ENCODE data around the gene MDM4. TPM values are rescaled to one million over a fixed set of nuclear protein-coding genes. Genes with fewer than 3 reads are reported as not detected.

MDM4 gene
- total RNA-seq, 1 experiment from 2014 or later: 56.5 TPM

DNA sequence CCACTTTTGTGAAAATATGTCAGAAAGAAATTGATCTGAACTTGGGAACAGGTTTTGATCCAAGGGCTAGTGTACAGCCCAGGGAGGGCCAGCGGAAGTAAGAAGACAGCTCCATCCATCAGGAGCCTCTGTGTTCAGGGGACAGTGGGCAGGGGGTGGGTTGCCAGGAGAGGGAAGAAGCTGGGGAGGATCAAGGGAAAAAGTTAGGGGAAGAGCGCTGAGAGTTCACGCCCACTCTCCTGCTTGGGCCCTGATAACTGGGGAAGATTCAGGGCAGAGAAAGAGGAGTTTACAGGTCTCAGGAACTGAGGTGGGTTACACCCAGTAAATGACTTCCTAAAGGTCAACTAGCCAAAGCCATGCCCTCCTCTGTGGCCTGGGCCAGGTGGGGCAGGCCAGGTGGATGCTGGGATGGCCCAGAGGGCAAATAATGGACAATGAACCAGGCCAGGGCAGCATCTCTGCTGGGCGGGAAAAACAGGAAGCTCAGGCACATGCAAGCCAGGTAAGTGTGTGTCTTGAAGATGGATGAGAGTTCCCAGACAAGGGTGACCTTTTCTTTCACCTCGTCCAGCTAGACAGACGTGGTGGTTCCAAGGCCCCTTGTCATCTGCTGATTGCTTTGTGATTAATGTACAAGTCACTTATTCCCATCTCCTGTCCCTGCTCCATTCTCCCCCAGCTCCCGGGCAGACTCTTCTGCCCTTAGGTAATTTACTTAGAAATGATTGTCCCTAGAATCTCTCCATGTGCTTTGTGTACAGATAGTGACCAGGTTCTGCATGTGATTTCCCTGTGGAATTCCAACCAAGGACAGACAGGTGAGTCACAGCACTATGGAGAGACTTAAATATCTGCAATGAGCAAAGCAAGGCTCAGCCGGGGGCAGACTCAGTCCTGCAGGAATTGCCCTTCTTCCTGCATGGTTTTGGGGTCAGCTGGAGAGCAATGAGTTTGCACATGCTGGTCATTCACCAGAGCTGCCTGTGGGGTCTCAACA is 57.0 kb downstream of the MDM4 start:
- peak; percentile 13 to 43 for DNase-seq
- TF ChIP-seq, protein P1, sequence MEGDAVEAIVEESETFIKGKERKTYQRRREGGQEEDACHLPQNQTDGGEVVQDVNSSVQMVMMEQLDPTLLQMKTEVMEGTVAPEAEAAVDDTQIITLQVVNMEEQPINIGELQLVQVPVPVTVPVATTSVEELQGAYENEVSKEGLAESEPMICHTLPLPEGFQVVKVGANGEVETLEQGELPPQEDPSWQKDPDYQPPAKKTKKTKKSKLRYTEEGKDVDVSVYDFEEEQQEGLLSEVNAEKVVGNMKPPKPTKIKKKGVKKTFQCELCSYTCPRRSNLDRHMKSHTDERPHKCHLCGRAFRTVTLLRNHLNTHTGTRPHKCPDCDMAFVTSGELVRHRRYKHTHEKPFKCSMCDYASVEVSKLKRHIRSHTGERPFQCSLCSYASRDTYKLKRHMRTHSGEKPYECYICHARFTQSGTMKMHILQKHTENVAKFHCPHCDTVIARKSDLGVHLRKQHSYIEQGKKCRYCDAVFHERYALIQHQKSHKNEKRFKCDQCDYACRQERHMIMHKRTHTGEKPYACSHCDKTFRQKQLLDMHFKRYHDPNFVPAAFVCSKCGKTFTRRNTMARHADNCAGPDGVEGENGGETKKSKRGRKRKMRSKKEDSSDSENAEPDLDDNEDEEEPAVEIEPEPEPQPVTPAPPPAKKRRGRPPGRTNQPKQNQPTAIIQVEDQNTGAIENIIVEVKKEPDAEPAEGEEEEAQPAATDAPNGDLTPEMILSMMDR (IDR thresholded peaks at IDR 0.05; ENCODE audit: insufficient read depth in 1 of 2, low read depth in 1 of 2, low read length in 1 of 2, severe bottlenecking in 1 of 2, unreplicated experiment in 1 of 2): no peak
- no peaks in the 10 kb centered on the region for H3K27me3 ChIP-seq (replicated peaks; ENCODE audit: control insufficient read depth, insufficient read depth, low read length)
- Mint-ChIP-seq H3K27ac (ENCODE audit: unreplicated experiment) (peak overlapping the region; percentile 27), H3K36me3 (ENCODE audit: insufficient read depth, unreplicated experiment) (no peaks in the 10 kb centered on the region), H3K9me3 (ENCODE audit: unreplicated experiment) (no peaks in the 10 kb centered on the region), H3K27me3 (ENCODE audit: insufficient read depth, unreplicated experiment) (no peaks in the 10 kb centered on the region), H3K4me1 (ENCODE audit: low read depth, unreplicated experiment) (peaks cover 18% of the 10 kb centered on the region), H3K4me3 (ENCODE audit: unreplicated experiment) (no peak overlapping the region)
- BruUV-seq (replicated peaks): no TSS peak
- intact Hi-C loops (cut with micrococcal nuclease; ENCODE audit: unreplicated experiment): no loop called here
- ChIA-PET POLR2A (interaction anchor here (0.5 kb wide), 1 partner anchor 34 kb away, joined by 5 read pairs; no protein-coding TSS in a partner anchor), CTCF (interaction anchor here (1.0 to 1.4 kb wide), 2 partner anchors 8 to 36 kb away, joined by 3 to 5 read pairs; no protein-coding TSS in a partner anchor)
- no peaks in the 10 kb centered on the region for H3K36me3 ChIP-seq (ENCODE audit: control insufficient read depth, insufficient read depth, low read length)
- peaks cover 25% of the 10 kb centered on the region for H3K4me1 ChIP-seq
- no peak overlapping the region for H3K4me3 ChIP-seq (ENCODE audit: low read depth, low read length)
- no peaks in the 10 kb centered on the region for H3K9me3 ChIP-seq

DNA sequence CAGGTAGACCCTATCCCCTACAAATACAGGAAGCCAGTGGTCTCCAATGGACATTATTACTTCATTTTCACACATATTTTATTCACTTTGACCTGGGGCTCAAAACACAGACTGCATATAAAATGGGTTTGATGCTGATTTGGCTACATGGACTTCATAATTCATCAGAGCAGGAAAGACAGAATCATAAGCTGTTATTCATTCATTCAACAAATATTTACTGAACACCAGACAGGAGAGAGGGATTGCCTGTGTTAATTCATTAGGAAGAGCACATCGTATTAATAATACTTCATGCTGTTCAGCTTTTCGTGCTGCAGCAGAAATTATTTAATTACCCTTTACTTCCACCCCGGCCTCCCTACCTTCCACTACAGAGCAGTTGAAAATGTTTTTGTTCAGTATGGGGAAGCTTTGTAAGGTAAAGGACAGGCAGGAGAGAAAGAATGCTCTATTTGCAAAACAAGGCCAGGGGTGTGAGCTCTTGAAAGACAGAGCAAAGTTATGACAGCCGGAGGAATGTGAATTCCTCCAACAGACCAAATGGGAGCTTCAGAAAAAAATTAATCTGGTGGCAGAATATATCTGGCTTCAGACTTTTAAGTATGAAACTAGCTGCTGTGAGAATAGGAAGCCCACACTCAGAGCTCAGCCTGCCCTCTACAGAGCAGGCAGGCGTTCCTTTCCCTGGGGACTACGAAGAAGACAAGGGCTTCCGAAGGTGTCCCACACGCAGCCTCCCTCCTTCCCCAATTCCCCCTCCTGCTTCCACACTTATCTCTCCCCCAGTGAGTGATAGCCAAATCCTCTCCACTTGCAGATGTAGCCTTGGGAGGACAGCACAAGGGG is 58.0 kb downstream of the MDM4 start:
- H3K27me3 Mint-ChIP-seq (ENCODE audit: insufficient read depth, unreplicated experiment): no peaks in the 10 kb centered on the region

More for the DNA sequence above, 58.0 kb downstream of the MDM4 start:
- no peak for DNase-seq
- TF ChIP-seq, protein P1 (IDR thresholded peaks at IDR 0.05; ENCODE audit: insufficient read depth in 1 of 2, low read depth in 1 of 2, low read length in 1 of 2, severe bottlenecking in 1 of 2, unreplicated experiment in 1 of 2): no peak
- Mint-ChIP-seq H3K4me3 (ENCODE audit: unreplicated experiment) (no peak overlapping the region), H3K36me3 (ENCODE audit: insufficient read depth, unreplicated experiment) (no peaks in the 10 kb centered on the region), H3K4me1 (ENCODE audit: low read depth, unreplicated experiment) (peaks cover 18% of the 10 kb centered on the region), H3K27ac (ENCODE audit: unreplicated experiment) (no peak overlapping the region), H3K9me3 (ENCODE audit: unreplicated experiment) (no peaks in the 10 kb centered on the region)
- ChIA-PET CTCF (interaction anchor here (0.6 to 1.4 kb wide), 3 partner anchors 9 to 99 kb away, joined by 3 to 5 read pairs (median 3); no protein-coding TSS in a partner anchor), POLR2A (no interaction called here)
- H3K4me1 ChIP-seq: peaks cover 25% of the 10 kb centered on the region
- H3K9me3 ChIP-seq: no peaks in the 10 kb centered on the region
- intact Hi-C loops (cut with micrococcal nuclease; ENCODE audit: unreplicated experiment): no loop called here
- no peaks in the 10 kb centered on the region for H3K36me3 ChIP-seq (ENCODE audit: control insufficient read depth, insufficient read depth, low read length)
- no TSS peak for BruUV-seq (replicated peaks)
- no peak overlapping the region for H3K4me3 ChIP-seq (ENCODE audit: low read depth, low read length)
- no peaks in the 10 kb centered on the region for H3K27me3 ChIP-seq (replicated peaks; ENCODE audit: control insufficient read depth, insufficient read depth, low read length)
